Pancreas (tissue), 10 donors: ENCODE data around the gene GPD1L. TPM values are rescaled to one million over a fixed set of nuclear protein-coding genes. Genes with fewer than 3 reads are reported as not detected.

Source experiments
- ATAC-seq, 4 donors: fragments of 200-7000 bp; cut with Tn5 transposase; one replicate each; pipeline versions ENCODE4 v1.8.0 to v1.9.1; 2020; ENCODE audit warnings: mild to moderate bottlenecking in 4 of 4, moderate library complexity in 4 of 4
- DNase-seq, 6 donors: peaks; one replicate each; pipeline ENCODE4 v3.0.0-alpha.2; 2020
- FAIRE-seq: peaks from 2 replicates; lab custom pipeline; 2012; peaks lifted over from hg19 to GRCh38; lab: Jason Lieb, UNC
- H3K27ac ChIP-seq, 4 donors: fragments of 200-600 bp; sonication (generic); 1 replicate in 3 of 4; 2 replicates in 1 of 4; pipeline versions ENCODE4 v1.5.0 to v1.8.0; 2020
- H3K27me3 ChIP-seq, 4 donors: fragments of 200-600 bp; one replicate each; pipeline ENCODE4 v1.8.0; 2021
- H3K36me3 ChIP-seq, 3 donors: fragments of 200-600 bp; sonication (generic) in 1 of 3; one replicate each; pipeline versions ENCODE4 v1.5.0 to v1.8.0; 2020 to 2021
- H3K4me1 ChIP-seq, 3 donors: fragments of 200-600 bp; one replicate each; pipeline ENCODE4 v1.8.0; 2021
- H3K4me3 ChIP-seq, 4 donors: fragments of 200-600 bp; sonication (generic) in 2 of 4; one replicate each; pipeline versions ENCODE4 v1.5.0 to v1.8.0; 2020 to 2021
- H3K9me3 ChIP-seq, 4 donors: fragments of 200-600 bp; one replicate each; pipeline ENCODE4 v1.8.0; 2021
- CTCF ChIP-seq, 4 donors: fragments of 200-600 bp; sonication (generic) in 3 of 4; IDR thresholded peaks; one replicate each; pipeline versions ENCODE4 v1.5.0 to v1.8.0; 2021; ENCODE audit warnings: antibody characterized with exemption in 4 of 4
- WGBS, 2 donors: extraction: QIAGEN DNeasy Blood & Tissue Kit; methylation state at CpG; one replicate each; pipeline ENCODE4 v1.1.7; 2013; 5-methylcytosine and 5-hydroxymethylcytosine counted together
- intact Hi-C, 3 donors: fragments of 100-400 bp; cut with DNase I; formaldehyde crosslinking; loops; one replicate each; pipeline versions ENCODE4 v1.11.1 to v1.14.2; 2022
- polyA plus RNA-seq, 2 donors: library from polyadenylated mRNA; stranded (reverse); fragments of 200-250 nt; gene quantifications; one replicate each; pipeline ENCODE4 v1.2.3, GENCODE V29; 2013
- total RNA-seq, 6 donors: library from RNA; stranded (reverse); fragmentation: NEBNext Ultra II Directional in 4 of 6; extraction: Animal tissue kit (Norgen Biotek cat#: 25700) in 4 of 6; gene quantifications; one replicate each; pipeline versions ENCODE4 v1.2.1 to v1.2.4, GENCODE V29; 2021 to 2023
- donor health status: healthy with polysubstance abuse.
- donor health status: DM: no; HTN: no; CAD: no; lungs with moderate emphysema.
- donor health status: DM: no; HTN: no; CAD: no.
- donor health status: control.
- donor health status: control.
- donor health status: Bipolar disorder and iron deficiency.
- donor health status: DM: yes; HTN: yes; CAD: no.
- donor health status: DM: no; HTN: no; CAD: no.
- donor health status: DM: no; HTN: no; CAD: no.
- donor health status: DM: yes; HTN: yes; CAD: no.

GPD1L gene
- total and polyA plus RNA-seq, 8 donors: 10.4 to 21.4 (median 15.8) TPM

DNA sequence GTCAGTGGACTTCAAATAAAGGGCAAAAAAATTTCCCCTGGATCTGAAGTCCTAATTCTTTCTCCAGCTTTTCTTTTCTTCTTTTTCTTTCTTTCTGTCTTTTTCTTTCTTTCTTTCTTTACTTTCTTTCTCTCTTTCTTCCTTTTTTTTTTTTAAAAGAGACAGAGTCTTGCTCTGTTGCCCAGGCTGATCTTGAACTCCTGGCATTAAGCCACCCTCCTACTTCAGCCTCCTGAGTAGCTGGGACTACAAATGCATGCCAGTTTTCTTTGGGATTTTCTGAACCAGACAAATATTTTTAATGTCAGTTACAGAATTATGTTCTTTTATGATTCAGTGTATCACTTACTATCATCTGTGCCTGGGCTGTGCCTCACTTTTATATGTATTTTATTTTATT, 86.7 kb downstream of the GPD1L start:
- no peak for ATAC-seq

GRCh38 chr3:32194653-32195052, 88.2 kb downstream of the GPD1L start:
- H3K36me3 ChIP-seq: no peaks in the 10 kb centered on the region
- FAIRE-seq (no peak), ATAC-seq (peak in 3 of 4 donors; percentile 35 to 82 (median 50)), DNase-seq (peak in 2 of 6 donors; percentile 19 to 26)
- WGBS, 2 donors: 80 to 89% methylated on average over 1 of the region's 1 CpG
- H3K27ac ChIP-seq: no peak overlapping the region
- TF ChIP-seq CTCF (IDR thresholded peaks at IDR 0.05): no peak
- H3K4me3 ChIP-seq: no peak overlapping the region
- no peaks in the 10 kb centered on the region for H3K27me3 ChIP-seq
- H3K9me3 ChIP-seq: no peaks in the 10 kb centered on the region
- intact Hi-C loops: no loop called here
- peaks cover 0 to 7% (median 6%) of the 10 kb centered on the region in 3 donors for H3K4me1 ChIP-seq

More for the DNA sequence above, 86.7 kb downstream of the GPD1L start:
- Histone ChIP-seq H3K9me3 (no peaks in the 10 kb centered on the region), H3K36me3 (no peaks in the 10 kb centered on the region), H3K27me3 (no peaks in the 10 kb centered on the region), H3K4me1 (peaks cover 0 to 7% (median 6%) of the 10 kb centered on the region in 3 donors), H3K4me3 (no peak overlapping the region), H3K27ac (no peak overlapping the region)
- DNase-seq (no peak), FAIRE-seq (no peak)
- TF ChIP-seq CTCF (IDR thresholded peaks at IDR 0.05): no peak
- intact Hi-C loops: no loop called here

DNA sequence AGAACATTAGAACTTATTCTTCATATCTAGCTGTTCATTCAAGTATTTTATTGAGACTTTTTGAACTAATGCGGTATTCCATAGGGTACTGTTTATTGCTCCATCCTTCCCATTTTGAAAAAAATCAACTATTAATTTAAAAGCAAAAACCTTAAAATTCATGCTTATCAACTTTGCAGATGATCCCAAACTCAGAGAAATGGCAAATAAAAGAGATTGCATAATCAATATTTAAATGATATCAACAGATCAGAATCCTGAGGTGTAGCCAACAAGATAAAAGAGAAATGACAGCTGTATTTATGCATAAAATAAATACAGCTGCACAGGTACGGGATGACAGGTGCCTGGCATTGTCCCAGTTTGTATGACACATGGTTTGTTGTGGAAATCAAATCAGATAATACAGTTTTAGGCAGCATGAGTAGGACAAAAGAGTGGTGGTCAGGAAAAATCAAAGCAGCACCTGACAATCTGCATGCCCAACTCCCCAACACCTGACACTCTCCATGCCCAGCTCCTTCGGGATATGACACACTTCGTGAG, 89.6 kb downstream of the GPD1L start:
- FAIRE-seq (no peak), ATAC-seq (peak; percentile 8 to 37 (median 20)), DNase-seq (no peak)

DNA sequence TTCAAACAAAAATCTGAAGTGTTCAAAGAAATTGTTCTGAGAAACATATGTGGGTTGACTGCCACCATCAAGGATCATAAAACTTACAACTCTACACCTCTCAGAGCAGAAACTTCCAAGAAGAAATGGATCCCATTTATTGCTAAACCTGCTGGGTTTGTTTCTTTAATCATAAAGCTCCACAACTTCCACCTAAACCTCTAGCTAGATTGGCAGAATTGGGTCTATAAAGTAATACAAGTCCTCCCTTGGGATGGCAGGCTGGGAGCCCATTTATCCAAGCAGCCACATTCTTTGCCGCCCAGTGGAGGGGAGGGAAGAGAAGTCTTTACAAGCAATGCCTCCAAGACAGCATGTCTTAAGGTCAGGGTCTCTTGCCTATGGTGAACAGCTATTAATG, 91.6 kb downstream of the GPD1L start:
- no peaks in the 10 kb centered on the region for H3K9me3 ChIP-seq
- TF ChIP-seq CTCF (IDR thresholded peaks at IDR 0.05): no peak
- FAIRE-seq (no peak), DNase-seq (no peak), ATAC-seq (no peak)
- no peaks in the 10 kb centered on the region for H3K27me3 ChIP-seq
- 87 to 100% methylated on average over 1 of the region's 1 CpG for WGBS, 2 donors
- no peak overlapping the region for H3K27ac ChIP-seq
- H3K4me3 ChIP-seq: no peak overlapping the region
- peaks cover 0 to 7% (median 6%) of the 10 kb centered on the region in 3 donors for H3K4me1 ChIP-seq
- intact Hi-C loops: no loop called here
- no peaks in the 10 kb centered on the region for H3K36me3 ChIP-seq

More for the DNA sequence above, 89.6 kb downstream of the GPD1L start:
- Histone ChIP-seq H3K27ac (no peak overlapping the region), H3K9me3 (no peaks in the 10 kb centered on the region), H3K4me3 (no peak overlapping the region), H3K4me1 (peaks cover 0 to 7% (median 6%) of the 10 kb centered on the region in 3 donors), H3K27me3 (no peaks in the 10 kb centered on the region), H3K36me3 (no peaks in the 10 kb centered on the region)
- intact Hi-C loops: no loop called here
- TF ChIP-seq CTCF (IDR thresholded peaks at IDR 0.05): no peak
- 40 to 42% methylated on average over 4 of the region's 4 CpGs for WGBS, 2 donors

GRCh38 chr3:32198714-32199113, 92.3 kb downstream of the GPD1L start:
- 93 to 96% methylated on average over 3 of the region's 3 CpGs for WGBS, 2 donors
- no peak for TF ChIP-seq CTCF (IDR thresholded peaks at IDR 0.05)
- H3K27ac ChIP-seq: no peak overlapping the region
- H3K9me3 ChIP-seq: no peaks in the 10 kb centered on the region
- ATAC-seq: no peak
- peaks cover 0 to 7% (median 6%) of the 10 kb centered on the region in 3 donors for H3K4me1 ChIP-seq
- FAIRE-seq: no peak
- no peak for DNase-seq
- no peaks in the 10 kb centered on the region for H3K27me3 ChIP-seq
- intact Hi-C loops: no loop called here
- no peak overlapping the region for H3K4me3 ChIP-seq
- H3K36me3 ChIP-seq: no peaks in the 10 kb centered on the region
